PC-3 (cell line): ENCODE results near the gene SERPINA12.

Source experiments
- EZH2 ChIP-seq: fragments of 300-600 bp; sonication (generic); IDR thresholded peaks from one replicate; pipeline ENCODE4 v1.6.1; 2017; ENCODE audit warnings: antibody characterized with exemption, mild to moderate bottlenecking, low read length; ENCODE audit not compliant: unreplicated experiment
- EZH2phosphoT487 ChIP-seq: fragments of 300-600 bp; sonication (generic); IDR thresholded peaks from 2 replicates; pipeline ENCODE4 v1.6.1; 2018; ENCODE audit warnings: mild to moderate bottlenecking, antibody characterized with exemption, low read length, borderline replicate concordance
- TF ChIP-seq, protein P1 (sequence below): fragments of 300-600 bp; sonication (generic); conservative IDR thresholded peaks from 2 replicates; pipeline ENCODE4 v1.5.1; 2017; ENCODE audit warnings: antibody characterized with exemption, low read depth, mild to moderate bottlenecking, low read length

DNA sequence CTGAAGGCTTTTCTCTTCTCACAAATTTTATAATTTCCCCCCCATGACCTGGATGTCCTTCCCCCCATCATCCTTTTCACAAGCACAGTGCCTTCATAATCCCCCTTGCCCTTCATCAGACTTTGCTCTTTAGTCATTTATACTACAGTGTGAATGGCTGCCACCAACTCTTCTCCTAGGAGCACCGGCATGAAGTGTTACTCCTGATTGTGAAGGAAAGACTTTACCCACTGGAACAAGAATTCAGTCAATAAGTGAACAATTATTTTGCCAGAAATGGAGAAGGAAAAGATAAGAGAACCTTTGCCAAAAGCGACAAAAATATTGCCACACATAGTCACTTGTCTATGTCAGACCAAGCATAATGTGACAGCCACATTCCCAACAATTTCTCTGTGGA lies 38.2 kb downstream of the SERPINA12 start:
- TF ChIP-seq, protein P1, sequence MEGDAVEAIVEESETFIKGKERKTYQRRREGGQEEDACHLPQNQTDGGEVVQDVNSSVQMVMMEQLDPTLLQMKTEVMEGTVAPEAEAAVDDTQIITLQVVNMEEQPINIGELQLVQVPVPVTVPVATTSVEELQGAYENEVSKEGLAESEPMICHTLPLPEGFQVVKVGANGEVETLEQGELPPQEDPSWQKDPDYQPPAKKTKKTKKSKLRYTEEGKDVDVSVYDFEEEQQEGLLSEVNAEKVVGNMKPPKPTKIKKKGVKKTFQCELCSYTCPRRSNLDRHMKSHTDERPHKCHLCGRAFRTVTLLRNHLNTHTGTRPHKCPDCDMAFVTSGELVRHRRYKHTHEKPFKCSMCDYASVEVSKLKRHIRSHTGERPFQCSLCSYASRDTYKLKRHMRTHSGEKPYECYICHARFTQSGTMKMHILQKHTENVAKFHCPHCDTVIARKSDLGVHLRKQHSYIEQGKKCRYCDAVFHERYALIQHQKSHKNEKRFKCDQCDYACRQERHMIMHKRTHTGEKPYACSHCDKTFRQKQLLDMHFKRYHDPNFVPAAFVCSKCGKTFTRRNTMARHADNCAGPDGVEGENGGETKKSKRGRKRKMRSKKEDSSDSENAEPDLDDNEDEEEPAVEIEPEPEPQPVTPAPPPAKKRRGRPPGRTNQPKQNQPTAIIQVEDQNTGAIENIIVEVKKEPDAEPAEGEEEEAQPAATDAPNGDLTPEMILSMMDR = no peak
- TF ChIP-seq EZH2 (no peak), EZH2phosphoT487 (no peak)
